Endothelial cell of umbilical vein (primary cell): Measurements from ENCODE around the gene FRK. TPM values are rescaled to one million over a fixed set of nuclear protein-coding genes. Genes with fewer than 3 reads are reported as not detected.

Experiments
- BruUV-seq: library from RNA; stranded (reverse); fragments of 400-500 nt; replicated peaks from 2 replicates; lab custom pipeline; 2021; lab: Mats Ljungman, UMichigan
- CTCF ChIA-PET: fragments of 300-600, 350-600 bp; sonication (Branson Sonifier 250); formaldehyde crosslinking; loops from one replicate; lab custom pipeline; 2021; ENCODE audit warnings: antibody characterized with exemption, inconsistent platforms; lab: Charles Lee
- POLR2A ChIA-PET: fragments of 300-600, 350-600 bp; sonication (Branson Sonifier 250); formaldehyde crosslinking; loops from one replicate; lab custom pipeline; 2021; ENCODE audit warnings: antibody characterized with exemption, inconsistent platforms; lab: Charles Lee
- DNase-seq: peaks from one replicate; pipeline ENCODE4 v3.0.0-alpha.2; 2011; ENCODE audit warnings: low read depth, low spot score
- FAIRE-seq: peaks from 2 replicates; lab custom pipeline; 2011; peaks lifted over from hg19 to GRCh38; lab: Jason Lieb, UNC
- H2AFZ ChIP-seq: 2 replicates; pipeline ENCODE4 v1.6.0; 2012; ENCODE audit warnings: low read depth, low read length, control low read depth, inconsistent platforms
- H3K27ac ChIP-seq: 2 replicates; pipeline ENCODE4 v1.5.1; 2011; ENCODE audit warnings: low read depth, mild to moderate bottlenecking, control low read depth, low read length, moderate library complexity; ENCODE audit not compliant: insufficient read depth
- H3K27me3 ChIP-seq, 2 experiments: 2 replicates each; pipeline versions ENCODE4 v1.6.0 to v1.6.1; 2011; ENCODE audit warnings: low read length in 2 of 2, mixed read lengths in 1 of 2; ENCODE audit not compliant: control insufficient read depth in 2 of 2, insufficient read depth in 2 of 2
- H3K36me3 ChIP-seq, 2 experiments: 2 replicates in 1 of 2; 3 replicates in 1 of 2; pipeline ENCODE4 v1.5.1; 2011; ENCODE audit warnings: low read length in 2 of 2, mild to moderate bottlenecking in 1 of 2, moderate library complexity in 1 of 2; ENCODE audit not compliant: control insufficient read depth in 2 of 2, insufficient read depth in 2 of 2; ENCODE audit errors: extremely low read depth in 1 of 2
- H3K4me1 ChIP-seq: 3 replicates; pipeline ENCODE4 v1.5.1; 2011; ENCODE audit warnings: mild to moderate bottlenecking, low read length; ENCODE audit not compliant: control insufficient read depth, insufficient read depth; ENCODE audit errors: extremely low read depth
- H3K4me2 ChIP-seq: 2 replicates; pipeline ENCODE4 v1.6.1; 2011; ENCODE audit warnings: low read length, control low read depth, mixed read lengths; ENCODE audit not compliant: insufficient read depth
- H3K4me3 ChIP-seq, 3 experiments: fragments of 200-600 bp in 1 of 3; sonication (generic), shearing (Covaris generic) in 1 of 3; replicated peaks in 1 of 3; 2 replicates each; pipeline ENCODE4 v1.5.1; 2011 to 2016; ENCODE audit warnings: control low read depth in 3 of 3, low read length in 3 of 3, mild to moderate bottlenecking in 2 of 3, inconsistent platforms in 1 of 3, low read depth in 1 of 3, moderate library complexity in 1 of 3; ENCODE audit not compliant: insufficient read depth in 1 of 3
- H3K79me2 ChIP-seq: 2 replicates; pipeline ENCODE4 v1.6.0; 2012; ENCODE audit warnings: low read length, inconsistent platforms; ENCODE audit not compliant: control insufficient read depth, insufficient read depth
- H3K9ac ChIP-seq: replicated peaks from 2 replicates; pipeline ENCODE3; 2011; ENCODE audit warnings: low read length, control low read depth; ENCODE audit not compliant: insufficient read depth; ENCODE audit errors: extremely low read depth
- H3K9me1 ChIP-seq: replicated peaks from 3 replicates; pipeline ENCODE4 v1.6.0; 2011; ENCODE audit warnings: mild to moderate bottlenecking, low read length; ENCODE audit not compliant: control insufficient read depth, insufficient read depth; ENCODE audit errors: extremely low read depth
- H3K9me3 ChIP-seq: replicated peaks from 2 replicates; pipeline ENCODE4 v1.5.1; 2012; ENCODE audit warnings: low read length, inconsistent platforms; ENCODE audit not compliant: control insufficient read depth, insufficient read depth
- H4K20me1 ChIP-seq: replicated peaks from 2 replicates; pipeline ENCODE3; 2011; ENCODE audit warnings: mild to moderate bottlenecking, low read length; ENCODE audit not compliant: control insufficient read depth, insufficient read depth; ENCODE audit errors: extremely low read depth
- EZH2 ChIP-seq: IDR thresholded peaks from 2 replicates; pipeline ENCODE4 v1.6.1; 2012; ENCODE audit warnings: borderline replicate concordance, low read depth, mild to moderate bottlenecking, moderate library complexity, low read length, inconsistent platforms; ENCODE audit not compliant: severe bottlenecking
- FOS ChIP-seq: IDR thresholded peaks from 2 replicates; pipeline ENCODE4 v1.6.1; 2011; ENCODE audit warnings: mild to moderate bottlenecking, low read length, moderate library complexity, borderline replicate concordance; ENCODE audit not compliant: insufficient read depth
- GATA2 ChIP-seq: IDR thresholded peaks from 2 replicates; pipeline ENCODE4 v1.7.0; 2011; ENCODE audit warnings: low read depth, mild to moderate bottlenecking, moderate library complexity, mixed read lengths, low read length; ENCODE audit not compliant: insufficient read length, insufficient read depth
- JUN ChIP-seq: IDR thresholded peaks from 2 replicates; pipeline ENCODE4 v1.6.1; 2011; ENCODE audit warnings: borderline replicate concordance, low read depth; ENCODE audit not compliant: insufficient read length, insufficient read depth
- MAX ChIP-seq: IDR thresholded peaks from 2 replicates; pipeline ENCODE4 v1.6.1; 2011; ENCODE audit not compliant: insufficient read depth, insufficient read length
- MYC ChIP-seq: IDR thresholded peaks from one replicate; pipeline ENCODE4 v1.6.1; 2011; ENCODE audit warnings: mild to moderate bottlenecking, low read depth, low read length
- POLR2A ChIP-seq: IDR thresholded peaks from 2 replicates; pipeline ENCODE4 v1.6.1; 2012; ENCODE audit warnings: low read depth, mild to moderate bottlenecking, control low read depth, low read length
- POLR2AphosphoS5 ChIP-seq: IDR thresholded peaks from 2 replicates; pipeline ENCODE4 v1.6.1; 2012; ENCODE audit warnings: low read depth, mild to moderate bottlenecking, control low read depth, low read length, moderate library complexity; ENCODE audit not compliant: insufficient read depth
- dilution Hi-C: fragments of 300-500 bp; cut with MboI; formaldehyde crosslinking; loops from one replicate; pipeline ENCODE4 v1.15.0; 2019; ENCODE audit warnings: low sequenced_read_pairs; ENCODE audit not compliant: extremely low pct_ligation_motif_present
- intact Hi-C: fragments of 100-400 bp; cut with micrococcal nuclease; formaldehyde crosslinking; loops from one replicate; pipeline ENCODE4 v1.10.0; 2022
- polyA plus RNA-seq, 4 experiments: library from polyadenylated mRNA; depleted of rRNA in 3 of 4; stranded (reverse) in 3 of 4; unstranded in 1 of 4; fragments of >200 nt; gene quantifications; 2 replicates each; pipeline versions ENCODE4 v1.2.1 to v1.2.3, GENCODE V29; 2011 to 2012; ENCODE audit warnings: missing spikeins in 1 of 4
- total RNA-seq: library from RNA; stranded (reverse); gene quantifications from 2 replicates; pipeline ENCODE4 v1.2.3, GENCODE V29; 2021
- TF ChIP-seq, protein P1 (sequence below), 2 donors: IDR thresholded peaks; 1 replicate in 1 of 2; 2 replicates in 1 of 2; pipeline ENCODE4 v1.5.1; 2011; ENCODE audit warnings: low read length in 2 of 2, mild to moderate bottlenecking in 2 of 2, moderate library complexity in 2 of 2, control low read depth in 1 of 2, inconsistent platforms in 1 of 2, low read depth in 1 of 2; ENCODE audit not compliant: insufficient read depth in 1 of 2; ENCODE audit errors: extremely low read depth in 1 of 2

The FRK gene
- total and polyA plus RNA-seq, 2 donors (not counting 3 experiments of a cell fraction or from before 2014, with no cell fraction given), result 0.01 TPM; not detected in 1

- Histone ChIP-seq H3K27me3 (no peaks in the 10 kb centered on the region), H3K4me3 (no peak overlapping the region), H3K4me2 (no peak overlapping the region), H4K20me1 (no peaks in the 10 kb centered on the region), H3K9ac (no peak overlapping the region), H3K36me3 (no peaks in the 10 kb centered on the region), H3K4me1 (no peaks in the 10 kb centered on the region), H3K79me2 (no peaks in the 10 kb centered on the region), H3K9me3 (no peaks in the 10 kb centered on the region), H3K9me1 (no peaks in the 10 kb centered on the region), H2AFZ (no peak overlapping the region), H3K27ac (no peak overlapping the region)
- TF ChIP-seq EZH2 (no peak), JUN (no peak), POLR2A (no peak), MAX (no peak), MYC (no peak), POLR2AphosphoS5 (no peak), FOS (no peak), GATA2 (no peak)
- TF ChIP-seq, protein P1, sequence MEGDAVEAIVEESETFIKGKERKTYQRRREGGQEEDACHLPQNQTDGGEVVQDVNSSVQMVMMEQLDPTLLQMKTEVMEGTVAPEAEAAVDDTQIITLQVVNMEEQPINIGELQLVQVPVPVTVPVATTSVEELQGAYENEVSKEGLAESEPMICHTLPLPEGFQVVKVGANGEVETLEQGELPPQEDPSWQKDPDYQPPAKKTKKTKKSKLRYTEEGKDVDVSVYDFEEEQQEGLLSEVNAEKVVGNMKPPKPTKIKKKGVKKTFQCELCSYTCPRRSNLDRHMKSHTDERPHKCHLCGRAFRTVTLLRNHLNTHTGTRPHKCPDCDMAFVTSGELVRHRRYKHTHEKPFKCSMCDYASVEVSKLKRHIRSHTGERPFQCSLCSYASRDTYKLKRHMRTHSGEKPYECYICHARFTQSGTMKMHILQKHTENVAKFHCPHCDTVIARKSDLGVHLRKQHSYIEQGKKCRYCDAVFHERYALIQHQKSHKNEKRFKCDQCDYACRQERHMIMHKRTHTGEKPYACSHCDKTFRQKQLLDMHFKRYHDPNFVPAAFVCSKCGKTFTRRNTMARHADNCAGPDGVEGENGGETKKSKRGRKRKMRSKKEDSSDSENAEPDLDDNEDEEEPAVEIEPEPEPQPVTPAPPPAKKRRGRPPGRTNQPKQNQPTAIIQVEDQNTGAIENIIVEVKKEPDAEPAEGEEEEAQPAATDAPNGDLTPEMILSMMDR (IDR thresholded peaks at IDR 0.05; ENCODE audit: extremely low read depth in 1 of 2, insufficient read depth in 1 of 2, low read depth in 1 of 2, low read length in 2 of 2), result no peak
- DNase-seq, result no peak
- CTCF ChIA-PET, result no interaction called here
- no TSS peak for BruUV-seq
- no peak for FAIRE-seq
- dilution Hi-C loops, result no loop called here
- intact Hi-C loops, result no loop called here
- POLR2A ChIA-PET, result no interaction called here
Measured at GRCh38 chr6:116057766-116058165, 2.9 kb downstream of the FRK start.
